ENCODE results near the gene SLCO4A1.

SLCO4A1 gene

DNA sequence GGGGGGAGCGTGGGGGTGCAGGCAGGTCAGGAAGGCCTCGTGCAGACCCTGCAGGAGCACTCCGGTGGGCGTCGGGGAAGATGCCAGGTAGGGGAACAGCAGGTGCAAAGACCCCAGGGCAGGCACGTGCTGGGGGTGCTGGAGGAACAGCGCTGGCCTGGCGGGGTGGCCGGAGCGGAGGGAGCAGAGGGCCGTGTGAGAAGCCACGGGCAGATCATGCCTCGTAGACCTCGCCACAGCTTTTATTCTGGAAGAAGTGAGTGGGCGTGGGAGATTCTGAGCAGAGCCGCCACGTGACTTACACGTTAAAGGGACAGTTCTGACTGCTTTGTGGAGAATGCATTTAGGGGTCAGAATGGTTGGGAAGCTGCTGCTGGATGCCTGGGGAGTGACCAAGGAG, 75.6 kb downstream of the SLCO4A1 start:
- no peak for DNase-seq (ENCODE audit: low read depth)

DNA sequence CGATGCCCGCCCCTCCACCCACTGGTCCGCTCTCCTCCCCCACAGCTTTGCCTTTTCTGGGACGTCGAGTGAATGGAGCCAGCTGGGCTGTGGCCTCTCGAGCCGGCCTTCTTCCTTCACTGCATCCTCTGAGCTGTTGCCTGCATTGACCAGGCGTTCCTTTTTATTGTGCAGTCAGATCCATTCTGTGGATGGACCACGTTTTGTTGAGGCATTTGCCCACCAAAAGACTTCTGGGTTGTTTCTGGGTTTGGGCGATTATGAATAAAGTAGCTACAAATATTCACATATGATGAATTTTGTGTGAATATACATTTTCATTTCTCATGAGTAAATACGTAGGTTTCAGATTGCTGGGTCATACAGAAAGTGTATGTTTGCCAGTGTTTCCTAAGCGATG, 76.2 kb downstream of the SLCO4A1 start:
- DNase-seq (ENCODE audit: low read depth) = no peak

DNA sequence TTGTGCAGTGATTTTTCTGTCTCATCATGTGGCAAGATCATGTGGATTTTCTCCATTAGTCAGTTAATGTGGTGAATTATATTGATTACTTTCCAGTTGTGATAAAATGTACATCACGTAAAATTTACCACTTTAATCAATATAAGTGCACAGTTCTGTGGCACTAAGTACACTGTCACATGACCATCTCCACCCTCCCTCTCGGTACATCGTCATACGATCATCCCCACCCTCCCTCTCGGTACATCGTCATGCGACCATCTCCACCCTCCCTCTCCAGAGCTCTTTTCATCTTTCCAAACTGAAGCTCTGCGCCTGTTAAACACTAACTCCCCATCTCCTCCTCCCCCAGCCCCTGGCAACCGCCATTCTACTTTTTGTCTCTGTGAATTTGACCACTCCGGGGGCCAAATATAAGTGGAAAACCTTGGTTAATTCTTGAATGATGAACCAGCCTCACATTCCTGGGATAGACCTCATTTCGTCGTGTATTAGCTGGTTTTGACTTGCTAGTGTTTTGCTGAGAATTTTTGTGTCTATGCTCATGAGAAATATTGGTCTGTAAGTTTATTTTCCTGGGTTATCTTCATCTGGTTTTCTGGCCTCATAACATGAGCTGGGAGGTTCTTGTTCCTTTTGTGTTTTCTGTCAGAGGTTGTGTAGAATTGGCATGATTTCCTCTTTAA, 77.1 kb downstream of the SLCO4A1 start:
- DNase-seq (ENCODE audit: low read depth) = no peak
